Adrenal gland (tissue), 5 donors: ENCODE results near the gene LSAMP.

Experiments used
- POLR2A ChIP-seq, 2 donors: fragments of 450-650 bp; IDR thresholded peaks; one replicate each; pipeline ENCODE4 v1.6.1; 2017; ENCODE audit warnings: antibody characterized with exemption in 2 of 2, mild to moderate bottlenecking in 2 of 2, moderate library complexity in 1 of 2
- TF ChIP-seq, protein P1 (sequence below), 6 experiments: fragments of 450-650 bp in 4 of 6; fragments of 200-600 bp in 2 of 6; sonication (generic) in 1 of 6; IDR thresholded peaks; 1 replicate in 5 of 6; 2 replicates in 1 of 6; pipeline versions ENCODE4 v1.5.1 to v1.8.0; 2016 to 2021; ENCODE audit warnings: antibody characterized with exemption in 6 of 6, mild to moderate bottlenecking in 2 of 6, moderate library complexity in 1 of 6
- donor health status: DM: no; HTN: no; CAD: no.

DNA sequence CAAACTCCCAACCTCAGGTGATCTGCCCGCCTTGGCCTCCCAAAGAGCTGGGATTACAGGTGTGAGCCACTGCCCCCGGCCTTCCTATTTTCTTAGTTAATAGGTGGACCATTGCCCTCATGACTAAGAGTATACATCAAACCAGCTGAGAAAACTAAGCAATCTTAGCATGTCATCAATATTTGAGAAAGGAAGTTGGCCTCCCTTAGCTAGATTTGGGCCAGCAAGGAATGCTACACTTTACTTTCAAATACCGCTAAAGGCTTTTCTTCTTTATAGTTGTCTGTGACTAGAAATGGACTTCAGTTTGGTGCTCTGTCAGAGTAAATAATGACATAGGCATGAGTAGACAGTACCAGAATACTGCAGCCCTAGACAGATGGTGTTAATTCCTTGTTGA lies 622.7 kb downstream of the LSAMP start:
- TF ChIP-seq, protein P1, sequence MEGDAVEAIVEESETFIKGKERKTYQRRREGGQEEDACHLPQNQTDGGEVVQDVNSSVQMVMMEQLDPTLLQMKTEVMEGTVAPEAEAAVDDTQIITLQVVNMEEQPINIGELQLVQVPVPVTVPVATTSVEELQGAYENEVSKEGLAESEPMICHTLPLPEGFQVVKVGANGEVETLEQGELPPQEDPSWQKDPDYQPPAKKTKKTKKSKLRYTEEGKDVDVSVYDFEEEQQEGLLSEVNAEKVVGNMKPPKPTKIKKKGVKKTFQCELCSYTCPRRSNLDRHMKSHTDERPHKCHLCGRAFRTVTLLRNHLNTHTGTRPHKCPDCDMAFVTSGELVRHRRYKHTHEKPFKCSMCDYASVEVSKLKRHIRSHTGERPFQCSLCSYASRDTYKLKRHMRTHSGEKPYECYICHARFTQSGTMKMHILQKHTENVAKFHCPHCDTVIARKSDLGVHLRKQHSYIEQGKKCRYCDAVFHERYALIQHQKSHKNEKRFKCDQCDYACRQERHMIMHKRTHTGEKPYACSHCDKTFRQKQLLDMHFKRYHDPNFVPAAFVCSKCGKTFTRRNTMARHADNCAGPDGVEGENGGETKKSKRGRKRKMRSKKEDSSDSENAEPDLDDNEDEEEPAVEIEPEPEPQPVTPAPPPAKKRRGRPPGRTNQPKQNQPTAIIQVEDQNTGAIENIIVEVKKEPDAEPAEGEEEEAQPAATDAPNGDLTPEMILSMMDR (IDR thresholded peaks at IDR 0.05): no peak
- no peak for TF ChIP-seq POLR2A (IDR thresholded peaks at IDR 0.05)
